Stimulated activated effector memory CD8-positive, alpha-beta T cell treated with anti-CD3 and anti-CD28 coated beads, Interleukin-12 subunit alpha, Interleukin-12 subunit beta, amount 100 ng/mL, for 72 hours (primary cell): ENCODE data around the gene PI16.

Experiments
- ATAC-seq: fragments of 150-1000 bp; cut with Tn5 transposase; 2 replicates; pipeline ENCODE4 v1.10.0; 2021
- DNase-seq, 2 donors: peaks; one replicate each; pipeline ENCODE4 v3.0.0; 2021 to 2022; ENCODE audit warnings: low spot score in 2 of 2
- H3K27ac Mint-ChIP-seq: one replicate; pipeline ENCODE4 v1.8.0; 2022; ENCODE audit warnings: mild to moderate bottlenecking, mixed read lengths
- H3K36me3 Mint-ChIP-seq: one replicate; pipeline ENCODE4 v1.8.0; 2022; ENCODE audit warnings: mild to moderate bottlenecking, mixed read lengths
- H3K4me1 Mint-ChIP-seq: one replicate; pipeline ENCODE4 v1.8.0; 2022; ENCODE audit warnings: mixed read lengths
- H3K4me3 Mint-ChIP-seq: one replicate; pipeline ENCODE4 v1.8.0; 2022; ENCODE audit warnings: mild to moderate bottlenecking, mixed read lengths
- H3K9me3 Mint-ChIP-seq: one replicate; pipeline ENCODE4 v1.8.0; 2022; ENCODE audit warnings: mixed read lengths

PI16 gene

GRCh38 chr6:36924131-36924530 lies 30.4 kb upstream of the PI16 start:
- H3K9me3 Mint-ChIP-seq = no peaks in the 10 kb centered on the region
- no peak overlapping the region for H3K4me3 Mint-ChIP-seq
- peaks cover 45% of the 10 kb centered on the region for H3K36me3 Mint-ChIP-seq
- DNase-seq (no peak), ATAC-seq (peak; percentile 9)
- no peak overlapping the region for H3K27ac Mint-ChIP-seq
- peaks cover 28% of the 10 kb centered on the region for H3K4me1 Mint-ChIP-seq

GRCh38 chr6:36924778-36925374 lies 29.7 kb upstream of the PI16 start:
- ATAC-seq (no peak), DNase-seq (no peak)
- Mint-ChIP-seq H3K27ac (peak overlapping the region; percentile 88), H3K9me3 (no peaks in the 10 kb centered on the region), H3K36me3 (peaks cover 38% of the 10 kb centered on the region), H3K4me1 (peaks cover 28% of the 10 kb centered on the region), H3K4me3 (no peak overlapping the region)

DNA sequence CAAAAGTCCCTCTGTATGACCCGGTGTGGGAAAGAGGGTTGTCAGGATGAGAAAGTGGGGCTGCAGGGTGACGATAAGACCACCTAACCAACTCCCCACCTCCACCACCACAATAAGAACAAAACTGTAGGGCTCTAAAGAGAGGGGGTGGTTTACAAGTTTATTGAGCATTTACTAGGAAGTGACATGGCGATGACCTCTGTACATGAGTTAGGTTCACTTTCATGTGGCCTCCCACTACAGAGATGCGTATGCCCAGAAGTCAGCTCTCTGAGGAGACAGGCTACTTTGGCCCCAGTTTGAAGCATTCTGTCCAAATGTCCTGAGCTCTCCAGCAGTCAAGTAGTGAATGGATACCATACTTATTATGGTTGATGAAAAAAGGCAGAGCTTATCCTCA lies 28.7 kb upstream of the PI16 start:
- DNase-seq (peak in 1 of 2 donors; percentile 75), ATAC-seq (peak; percentile 89)
- Mint-ChIP-seq H3K36me3 (peaks cover 28% of the 10 kb centered on the region), H3K27ac (peak overlapping the region; percentile 88), H3K4me1 (peaks cover 28% of the 10 kb centered on the region), H3K4me3 (peak overlapping the region; percentile 45), H3K9me3 (no peaks in the 10 kb centered on the region)

- ATAC-seq (peak; percentile 75), DNase-seq (no peak)
- Mint-ChIP-seq H3K4me1 (peaks cover 28% of the 10 kb centered on the region), H3K9me3 (no peaks in the 10 kb centered on the region), H3K27ac (peak overlapping the region; percentile 88), H3K36me3 (peaks cover 22% of the 10 kb centered on the region), H3K4me3 (no peak overlapping the region)
These were observed 27.6 kb upstream of the PI16 start for GRCh38 chr6:36926708-36927513.

- Mint-ChIP-seq H3K9me3 (no peaks in the 10 kb centered on the region), H3K36me3 (peaks cover 22% of the 10 kb centered on the region), H3K4me3 (no peak overlapping the region), H3K4me1 (peaks cover 28% of the 10 kb centered on the region), H3K27ac (no peak overlapping the region)
- DNase-seq (no peak), ATAC-seq (no peak)
These were observed 26.6 kb upstream of the PI16 start for GRCh38 chr6:36927691-36928546.

GRCh38 chr6:36928547-36928918 lies 26.0 kb upstream of the PI16 start:
- H3K27ac Mint-ChIP-seq = no peak overlapping the region
- DNase-seq (no peak), ATAC-seq (no peak)
- no peak overlapping the region for H3K4me3 Mint-ChIP-seq
- peaks cover 19% of the 10 kb centered on the region for H3K36me3 Mint-ChIP-seq
- H3K9me3 Mint-ChIP-seq = no peaks in the 10 kb centered on the region
- peaks cover 28% of the 10 kb centered on the region for H3K4me1 Mint-ChIP-seq

DNA sequence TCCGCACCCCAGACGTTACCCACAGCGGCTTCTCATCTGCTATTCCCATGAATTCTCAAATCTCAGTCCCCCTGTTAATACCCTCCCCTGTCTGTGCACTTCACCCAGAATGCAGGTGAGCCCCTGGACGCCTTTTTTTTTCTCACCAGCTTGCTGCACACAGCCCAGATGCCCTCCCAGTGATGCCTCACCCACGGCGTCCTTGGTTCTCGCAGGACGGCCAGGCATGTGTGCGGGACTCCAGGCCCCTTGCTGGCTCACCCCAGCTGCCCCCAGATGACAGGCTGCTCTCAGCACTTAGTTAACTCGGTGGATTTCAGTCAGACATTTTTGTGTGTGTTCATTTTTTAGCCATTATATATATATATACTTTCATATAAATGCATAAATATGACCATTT lies 25.4 kb upstream of the PI16 start:
- Mint-ChIP-seq H3K27ac (no peak overlapping the region), H3K36me3 (peaks cover 13% of the 10 kb centered on the region), H3K4me3 (no peak overlapping the region), H3K9me3 (no peaks in the 10 kb centered on the region), H3K4me1 (peaks cover 24% of the 10 kb centered on the region)
- DNase-seq = no peak
- ATAC-seq = no peak

DNA sequence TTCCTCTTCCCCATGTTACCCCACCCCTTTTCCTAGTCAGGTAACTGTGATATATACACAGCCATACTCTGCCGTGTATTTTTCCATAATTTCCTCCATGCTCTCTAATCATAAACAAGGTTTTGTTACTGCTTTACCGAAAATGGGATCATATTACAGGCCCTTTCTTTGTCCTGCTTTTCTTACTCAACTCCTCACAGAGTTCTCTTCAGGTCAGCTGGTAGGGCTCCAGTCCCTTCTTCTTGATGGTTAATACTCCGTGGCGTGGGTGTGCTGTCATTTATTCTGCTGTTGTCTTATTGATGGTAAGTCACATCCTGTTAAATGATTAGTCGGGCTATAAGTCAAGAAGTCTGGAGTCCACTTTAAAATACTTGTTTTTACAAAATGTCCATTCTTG lies 24.9 kb upstream of the PI16 start:
- H3K36me3 Mint-ChIP-seq = peaks cover 8% of the 10 kb centered on the region
- peaks cover 22% of the 10 kb centered on the region for H3K4me1 Mint-ChIP-seq
- no peak for ATAC-seq
- no peak for DNase-seq
- no peak overlapping the region for H3K27ac Mint-ChIP-seq
- H3K9me3 Mint-ChIP-seq = no peaks in the 10 kb centered on the region
- H3K4me3 Mint-ChIP-seq = no peak overlapping the region

DNA sequence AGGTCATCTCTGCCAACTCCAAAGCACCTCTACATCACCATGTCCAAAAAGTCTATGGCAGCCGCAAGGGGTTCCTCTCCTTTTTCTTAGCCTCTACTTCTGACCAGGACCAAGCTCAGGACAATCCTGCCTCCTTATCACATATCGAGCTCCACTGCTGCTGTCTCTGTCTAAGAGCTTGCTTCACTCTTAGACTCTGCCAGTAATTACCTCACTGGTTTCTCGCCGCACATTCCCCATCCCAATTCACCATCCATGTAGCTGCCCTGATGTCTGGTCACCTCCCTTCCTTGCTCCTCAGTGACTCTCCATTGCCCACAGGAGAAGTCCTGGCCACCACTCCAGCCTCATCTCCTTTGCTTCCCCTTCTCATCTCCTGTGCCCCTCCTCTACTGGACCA lies 24.1 kb upstream of the PI16 start:
- ATAC-seq = no peak
- Mint-ChIP-seq H3K36me3 (peaks cover 6% of the 10 kb centered on the region), H3K4me1 (peaks cover 17% of the 10 kb centered on the region), H3K9me3 (no peaks in the 10 kb centered on the region), H3K27ac (no peak overlapping the region), H3K4me3 (no peak overlapping the region)
- no peak for DNase-seq

GRCh38 chr6:36933102-36933501 lies 21.4 kb upstream of the PI16 start:
- Mint-ChIP-seq H3K9me3 (no peaks in the 10 kb centered on the region), H3K4me1 (no peaks in the 10 kb centered on the region), H3K36me3 (no peaks in the 10 kb centered on the region), H3K27ac (no peak overlapping the region), H3K4me3 (no peak overlapping the region)
- ATAC-seq (no peak), DNase-seq (no peak)

- DNase-seq (no peak), ATAC-seq (no peak)
- Mint-ChIP-seq H3K4me1 (no peaks in the 10 kb centered on the region), H3K27ac (no peak overlapping the region), H3K4me3 (no peak overlapping the region), H3K9me3 (no peaks in the 10 kb centered on the region), H3K36me3 (no peaks in the 10 kb centered on the region)
These were observed 21.0 kb upstream of the PI16 start for GRCh38 chr6:36933519-36933918.

DNA sequence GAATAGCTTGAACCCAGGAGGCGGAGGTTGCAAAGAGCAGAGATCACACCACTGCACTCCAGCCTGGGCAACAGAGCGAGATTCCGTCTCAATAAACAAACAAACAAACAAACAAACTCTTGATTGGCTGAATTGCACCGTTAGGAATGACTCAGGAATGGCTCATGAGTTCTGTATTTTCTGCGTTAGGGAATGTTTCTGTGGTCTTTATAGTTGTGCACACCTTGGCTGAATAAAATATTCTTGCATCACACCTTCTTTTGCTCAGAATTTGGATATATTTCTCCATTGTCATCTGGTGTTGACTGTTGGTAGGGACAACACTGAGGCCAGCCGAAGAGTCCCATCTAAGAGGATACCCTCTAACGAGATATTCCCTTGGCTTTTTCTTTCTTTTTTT lies 19.6 kb upstream of the PI16 start:
- Mint-ChIP-seq H3K36me3 (no peaks in the 10 kb centered on the region), H3K4me3 (no peak overlapping the region), H3K27ac (no peak overlapping the region), H3K4me1 (no peaks in the 10 kb centered on the region), H3K9me3 (no peaks in the 10 kb centered on the region)
- ATAC-seq (no peak), DNase-seq (no peak)

- H3K27ac Mint-ChIP-seq = peak overlapping the region; percentile 51
- DNase-seq (no peak), ATAC-seq (no peak)
- H3K4me1 Mint-ChIP-seq = no peaks in the 10 kb centered on the region
- no peaks in the 10 kb centered on the region for H3K36me3 Mint-ChIP-seq
- no peaks in the 10 kb centered on the region for H3K9me3 Mint-ChIP-seq
- no peak overlapping the region for H3K4me3 Mint-ChIP-seq
These were observed 17.7 kb upstream of the PI16 start for GRCh38 chr6:36936824-36937223.

DNA sequence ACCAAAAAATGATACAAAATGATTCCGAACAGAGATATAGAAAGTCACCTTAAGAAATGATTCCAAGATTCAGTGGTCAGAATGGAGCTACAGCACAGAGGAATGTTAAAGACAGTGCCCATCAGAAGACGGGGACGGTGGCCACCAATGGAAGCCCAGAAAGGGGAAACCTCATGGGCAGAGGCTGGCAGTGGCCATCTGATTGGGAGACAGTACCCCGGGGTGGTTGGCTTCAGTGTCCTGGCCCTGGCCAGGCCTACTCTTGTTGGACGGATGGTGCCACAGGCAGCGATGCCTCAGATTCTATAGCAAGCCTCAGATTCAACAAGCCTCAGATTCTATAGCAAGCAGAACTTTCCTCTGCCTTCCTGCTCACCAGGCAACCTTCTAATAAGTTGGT lies 16.6 kb upstream of the PI16 start:
- no peak for ATAC-seq

GRCh38 chr6:36938536-36938935 lies 16.0 kb upstream of the PI16 start:
- DNase-seq (no peak), ATAC-seq (no peak)
- Mint-ChIP-seq H3K4me1 (peaks cover 5% of the 10 kb centered on the region), H3K36me3 (no peaks in the 10 kb centered on the region), H3K4me3 (no peak overlapping the region), H3K27ac (no peak overlapping the region), H3K9me3 (no peaks in the 10 kb centered on the region)

More for the DNA sequence above, 16.6 kb upstream of the PI16 start:
- no peak for DNase-seq
- no peaks in the 10 kb centered on the region for H3K4me1 Mint-ChIP-seq
- H3K27ac Mint-ChIP-seq = peak overlapping the region; percentile 51
- H3K4me3 Mint-ChIP-seq = no peak overlapping the region
- no peaks in the 10 kb centered on the region for H3K9me3 Mint-ChIP-seq
- no peaks in the 10 kb centered on the region for H3K36me3 Mint-ChIP-seq
